ENCODE results near the gene NFYB. TPM values are rescaled to one million over a fixed set of nuclear protein-coding genes. Genes with fewer than 3 reads are reported as not detected.
"Not testable (repeated sequence)": the region's sequence is repeated elsewhere in the genome, so short reads cannot be mapped to it uniquely, and the experiment has no call there.

The NFYB gene
- total RNA-seq, 2 donors from 2014 or later, result 56.2 to 73.4 TPM

DNA sequence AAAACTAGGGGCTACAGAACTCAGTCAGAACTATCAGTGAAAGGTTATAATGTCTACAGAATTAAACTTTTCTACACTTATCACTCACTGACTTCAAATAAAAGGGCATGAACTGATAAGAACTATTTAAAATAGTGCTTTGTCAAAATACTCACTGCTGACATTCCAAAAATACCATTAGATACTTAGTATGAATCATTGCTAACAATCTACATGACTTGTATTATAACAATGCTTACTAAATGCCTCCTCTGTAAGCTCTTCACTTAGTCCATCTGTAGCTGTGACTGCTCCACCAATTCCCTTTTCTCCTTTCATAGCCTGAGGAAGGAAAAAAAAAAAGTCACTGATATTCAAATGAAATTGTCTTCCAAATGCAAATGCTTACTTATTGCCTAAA, 17.0 kb downstream of the NFYB start:
- TF ChIP-seq, protein P1, sequence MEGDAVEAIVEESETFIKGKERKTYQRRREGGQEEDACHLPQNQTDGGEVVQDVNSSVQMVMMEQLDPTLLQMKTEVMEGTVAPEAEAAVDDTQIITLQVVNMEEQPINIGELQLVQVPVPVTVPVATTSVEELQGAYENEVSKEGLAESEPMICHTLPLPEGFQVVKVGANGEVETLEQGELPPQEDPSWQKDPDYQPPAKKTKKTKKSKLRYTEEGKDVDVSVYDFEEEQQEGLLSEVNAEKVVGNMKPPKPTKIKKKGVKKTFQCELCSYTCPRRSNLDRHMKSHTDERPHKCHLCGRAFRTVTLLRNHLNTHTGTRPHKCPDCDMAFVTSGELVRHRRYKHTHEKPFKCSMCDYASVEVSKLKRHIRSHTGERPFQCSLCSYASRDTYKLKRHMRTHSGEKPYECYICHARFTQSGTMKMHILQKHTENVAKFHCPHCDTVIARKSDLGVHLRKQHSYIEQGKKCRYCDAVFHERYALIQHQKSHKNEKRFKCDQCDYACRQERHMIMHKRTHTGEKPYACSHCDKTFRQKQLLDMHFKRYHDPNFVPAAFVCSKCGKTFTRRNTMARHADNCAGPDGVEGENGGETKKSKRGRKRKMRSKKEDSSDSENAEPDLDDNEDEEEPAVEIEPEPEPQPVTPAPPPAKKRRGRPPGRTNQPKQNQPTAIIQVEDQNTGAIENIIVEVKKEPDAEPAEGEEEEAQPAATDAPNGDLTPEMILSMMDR (IDR thresholded peaks at IDR 0.05), result no peak
- Histone ChIP-seq H3K36me3 (peaks cover 32% of the 10 kb centered on the region), H3K4me1 (ENCODE audit: control insufficient read depth in 1 of 2, low read depth in 2 of 2) (peaks cover 11 to 14% of the 10 kb centered on the region in 2 donors), H3K27ac (no peak overlapping the region), H3K4me3 (no peak overlapping the region), H3K9me3 (no peaks in the 10 kb centered on the region), H3K27me3 (replicated peaks; ENCODE audit: insufficient read depth) (no peaks in the 10 kb centered on the region)
- ATAC-seq (ENCODE audit: insufficient number of reproducible peaks, low FRiP score, low read depth) (no peak), DNase-seq (ENCODE audit: low spot score) (no peak)

DNA sequence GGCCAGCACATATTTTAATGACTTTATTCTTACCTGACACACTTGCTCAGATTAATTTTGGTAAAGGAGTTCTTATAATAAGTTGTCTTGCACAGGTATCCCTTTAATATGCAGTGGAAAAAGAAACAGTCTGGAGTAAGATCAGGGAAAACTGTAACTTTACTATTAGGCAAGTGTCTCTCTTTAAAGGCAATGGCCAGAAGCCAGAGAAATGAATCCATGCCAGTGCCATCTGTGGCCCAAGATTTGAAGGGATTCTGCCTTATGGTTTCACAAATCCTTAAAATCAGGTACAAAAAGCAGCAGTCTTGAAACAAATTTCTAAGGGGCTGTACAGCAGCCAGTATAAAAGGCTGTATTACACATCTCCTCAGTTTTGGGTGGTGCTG, 22.4 kb downstream of the NFYB start:
- peaks cover 10% of the 10 kb centered on the region for H3K36me3 ChIP-seq
- H3K9me3 ChIP-seq, result no peaks in the 10 kb centered on the region
- no peak overlapping the region for H3K4me3 ChIP-seq
- no peak overlapping the region for H3K27ac ChIP-seq
- H3K4me1 ChIP-seq (ENCODE audit: control insufficient read depth in 1 of 2, low read depth in 2 of 2), result peaks cover 0 to 6% of the 10 kb centered on the region in 2 donors
- no peak for ATAC-seq (ENCODE audit: insufficient number of reproducible peaks, low FRiP score, low read depth)
- no peak for DNase-seq (ENCODE audit: low spot score)
- no peaks in the 10 kb centered on the region for H3K27me3 ChIP-seq (replicated peaks; ENCODE audit: insufficient read depth)
- TF ChIP-seq, protein P1 (IDR thresholded peaks at IDR 0.05), result no peak

DNA sequence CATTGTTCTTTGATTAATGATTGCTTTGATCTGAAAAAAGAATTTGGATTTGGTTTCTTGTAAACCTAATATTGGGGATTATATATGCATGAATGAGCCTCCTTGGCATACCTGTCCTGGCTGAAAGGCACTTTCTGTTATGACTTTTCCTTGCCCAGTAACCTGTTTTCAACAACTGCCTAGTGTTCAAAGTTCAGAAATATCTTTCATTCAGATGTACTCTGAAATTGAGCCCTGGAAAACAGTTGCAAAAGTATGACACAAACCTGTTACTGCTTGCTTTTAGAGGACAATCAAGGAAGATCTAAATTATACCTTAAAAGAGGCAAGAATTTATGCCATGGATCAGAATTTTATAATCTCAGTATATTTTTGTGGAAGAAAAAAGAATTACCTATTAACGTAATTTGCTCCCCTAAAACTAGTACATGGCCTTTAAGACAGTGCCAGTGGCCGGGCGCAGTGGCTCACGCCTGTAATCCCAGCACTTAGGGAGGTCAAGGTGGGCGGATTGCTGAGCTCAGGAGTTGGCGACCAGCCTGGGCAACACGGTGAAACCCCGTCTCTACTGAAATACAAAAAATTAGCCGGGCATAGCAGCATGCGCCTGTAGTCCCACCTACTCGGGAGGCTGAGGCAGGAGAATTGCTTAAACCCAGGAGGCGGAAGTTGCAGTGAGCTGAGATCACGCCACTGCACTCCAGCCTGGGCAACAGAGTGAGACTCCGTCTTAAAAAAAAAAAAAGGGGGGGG, 23.0 kb downstream of the NFYB start:
- not testable (repeated sequence) for H3K9me3 ChIP-seq; DNase-seq (ENCODE audit: low spot score); H3K4me3 ChIP-seq; H3K4me1 ChIP-seq (ENCODE audit: control insufficient read depth in 1 of 2, low read depth in 2 of 2); H3K27ac ChIP-seq; ATAC-seq (ENCODE audit: insufficient number of reproducible peaks, low FRiP score, low read depth); H3K27me3 ChIP-seq (replicated peaks; ENCODE audit: insufficient read depth); H3K36me3 ChIP-seq

DNA sequence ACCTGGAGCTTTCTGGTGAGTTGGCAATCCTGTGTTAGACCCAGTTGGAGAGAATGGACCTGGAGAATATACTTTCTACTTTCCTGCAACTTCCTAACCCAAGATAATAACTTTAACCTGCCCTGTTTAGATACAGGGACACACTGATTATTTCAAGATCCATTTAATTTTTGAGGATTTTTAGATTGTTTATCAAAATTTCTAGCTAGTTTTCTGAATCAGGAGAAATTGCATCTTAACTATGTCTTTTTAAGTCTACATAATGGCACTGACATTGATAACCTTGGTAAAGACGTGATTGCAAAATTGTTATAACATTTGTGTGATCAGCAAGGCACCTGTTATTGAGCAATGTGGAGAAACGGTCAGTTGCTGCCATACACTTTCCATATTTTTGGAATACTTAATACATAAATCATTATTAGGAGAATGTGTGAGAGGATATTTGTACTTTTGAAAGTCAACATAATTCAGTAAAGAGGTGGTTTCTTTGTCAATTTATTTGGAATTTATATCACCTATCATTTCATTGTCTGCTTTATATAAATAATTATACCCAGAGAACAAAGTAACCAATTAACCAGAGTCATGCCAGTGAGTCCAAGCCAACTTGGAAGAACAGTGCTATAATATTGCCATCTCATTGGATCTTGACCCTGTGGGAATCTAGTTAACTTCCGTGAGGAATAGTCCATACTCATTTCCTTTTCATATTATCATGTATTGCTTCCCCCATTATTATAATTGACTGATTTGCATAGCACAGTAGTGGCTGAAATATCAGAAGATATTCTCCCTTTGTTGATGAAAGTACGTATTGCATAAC, 28.4 kb downstream of the NFYB start:
- Histone ChIP-seq H3K27ac (no peak overlapping the region), H3K4me3 (no peak overlapping the region), H3K9me3 (no peaks in the 10 kb centered on the region), H3K36me3 (no peaks in the 10 kb centered on the region), H3K4me1 (ENCODE audit: control insufficient read depth in 1 of 2, low read depth in 2 of 2) (peaks cover 0 to 6% of the 10 kb centered on the region in 2 donors), H3K27me3 (replicated peaks; ENCODE audit: insufficient read depth) (no peaks in the 10 kb centered on the region)
- DNase-seq (ENCODE audit: low spot score), result no peak
- ATAC-seq (ENCODE audit: insufficient number of reproducible peaks, low FRiP score, low read depth), result no peak
- TF ChIP-seq, protein P1 (IDR thresholded peaks at IDR 0.05), result no peak

DNA sequence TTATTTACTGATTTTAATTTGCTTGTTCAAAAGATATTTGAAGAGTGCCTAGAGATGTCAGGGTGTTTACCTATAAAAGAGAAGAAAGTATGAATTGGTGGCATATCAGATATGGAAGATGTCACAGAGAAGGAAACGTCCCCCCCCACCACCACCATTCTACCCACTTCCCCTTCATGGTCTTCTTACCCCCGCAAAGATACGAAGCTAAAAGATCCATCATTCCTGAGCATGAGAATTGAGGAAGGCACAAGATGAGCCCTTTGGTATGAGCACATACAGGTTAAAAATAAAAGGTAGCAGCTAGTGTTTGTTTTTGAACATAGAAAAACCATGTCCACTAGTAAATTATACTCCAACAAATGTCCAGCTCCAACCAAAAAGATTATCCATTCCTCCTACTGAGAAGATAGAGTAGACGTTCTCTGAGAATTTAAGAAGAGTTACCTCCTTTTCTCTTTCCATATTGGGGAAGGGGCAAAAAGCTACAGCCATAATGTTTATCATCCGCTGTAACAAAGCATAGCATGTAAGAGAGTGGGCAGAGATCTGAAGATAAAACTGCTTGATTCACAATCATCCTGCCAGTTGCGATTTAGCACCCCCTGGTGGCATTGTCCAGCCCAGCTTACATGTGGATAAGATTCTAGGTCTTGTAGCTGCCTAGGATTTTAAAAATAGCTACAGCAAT, 29.1 kb downstream of the NFYB start:
- peaks cover 0 to 6% of the 10 kb centered on the region in 2 donors for H3K4me1 ChIP-seq (ENCODE audit: control insufficient read depth in 1 of 2, low read depth in 2 of 2)
- H3K27ac ChIP-seq, result no peak overlapping the region
- H3K4me3 ChIP-seq, result no peak overlapping the region
- DNase-seq (ENCODE audit: low spot score) (peak; percentile 45), ATAC-seq (ENCODE audit: insufficient number of reproducible peaks, low FRiP score, low read depth) (peak; percentile 73)
- no peaks in the 10 kb centered on the region for H3K36me3 ChIP-seq
- H3K27me3 ChIP-seq (replicated peaks; ENCODE audit: insufficient read depth), result no peaks in the 10 kb centered on the region
- no peaks in the 10 kb centered on the region for H3K9me3 ChIP-seq
- TF ChIP-seq, protein P1 (IDR thresholded peaks at IDR 0.05), result peak; percentile 87

Measured in thoracic aorta (tissue), 2 donors.